Measurements from ENCODE around the gene SAMD11.

DNA sequence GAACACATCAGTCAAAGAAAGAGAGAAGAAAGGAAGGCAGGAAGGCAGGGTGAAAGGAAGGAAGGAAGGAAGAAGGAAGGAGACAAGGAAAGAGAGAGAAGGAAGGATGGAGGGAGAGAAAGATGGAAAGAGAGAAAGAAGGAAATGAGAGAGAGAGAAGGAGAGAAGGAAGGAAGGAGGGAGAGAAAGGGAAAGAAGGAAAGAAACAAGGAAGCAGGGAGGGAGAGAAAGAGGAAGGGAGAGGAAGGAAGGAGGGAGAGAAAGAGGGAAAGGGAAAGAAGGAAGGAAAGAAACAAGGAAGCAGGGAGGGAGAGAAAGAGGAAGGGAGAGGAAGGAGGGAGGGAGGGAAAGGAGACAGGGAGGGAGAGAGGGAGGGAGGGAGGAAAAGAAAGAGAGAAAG, 35.4 kb upstream of the SAMD11 start:
- TF ChIP-seq CTCF (IDR thresholded peaks at IDR 0.05; ENCODE audit: control extremely low read depth in 1 of 3, insufficient read depth in 1 of 3, low read depth in 1 of 3, low read length in 3 of 3), result no peak
- TF ChIP-seq CEBPB (IDR thresholded peaks at IDR 0.05; ENCODE audit: low read depth, low read length), result no peak
- no peak for TF ChIP-seq POLR2A (IDR thresholded peaks at IDR 0.05; ENCODE audit: control extremely low read depth in 1 of 2, low read depth in 2 of 2, low read length in 2 of 2)
- no peak for TF ChIP-seq SIX5 (IDR thresholded peaks at IDR 0.05; ENCODE audit: low read depth, low read length)
- TF ChIP-seq TEAD4 (IDR thresholded peaks at IDR 0.05; ENCODE audit: low read depth, low read length), result no peak
- no peak for TF ChIP-seq PHF8 (conservative IDR thresholded peaks at IDR 0.05; ENCODE audit: low read depth, low read length)
- no peak for TF ChIP-seq SP1 (IDR thresholded peaks at IDR 0.05; ENCODE audit: low read depth, low read length)
- TF ChIP-seq SP2 (IDR thresholded peaks at IDR 0.05; ENCODE audit: low read length), result no peak
- TF ChIP-seq POLR2AphosphoS5 (IDR thresholded peaks at IDR 0.05; ENCODE audit: low read depth, low read length), result no peak
- TF ChIP-seq MAX (IDR thresholded peaks at IDR 0.05), result no peak
- TF ChIP-seq EZH2 (IDR thresholded peaks at IDR 0.05; ENCODE audit: low read depth, low read length, severe bottlenecking), result no peak
- TF ChIP-seq SIN3A (conservative IDR thresholded peaks at IDR 0.05 in 1 of 2, IDR thresholded peaks at IDR 0.05 in 1 of 2; ENCODE audit: low read depth in 1 of 2, low read length in 2 of 2), result no peak
- no peak for TF ChIP-seq KDM1A (IDR thresholded peaks at IDR 0.05; ENCODE audit: borderline replicate concordance, low read length)
